Natural killer cell treated with Interleukin-12 subunit alpha and Interleukin-12 subunit beta and Interleukin-15 and Interleukin-18, amount 100 ng/mL, for 72 hours (primary cell): ENCODE measurements around the gene OXER1. TPM values are rescaled to one million over a fixed set of nuclear protein-coding genes. Genes with fewer than 3 reads are reported as not detected.
A peak's percentile ranks its signal among the peaks of the same experiment; 100 is the strongest.

ENCODE experiments used
- ATAC-seq, 2 donors: fragments of 150-1000 bp; cut with Tn5 transposase in 1 of 2; sonication (Bioruptor Pico), chemical (Tn5 transposase) in 1 of 2; 2 replicates each; pipeline ENCODE4 v1.10.0; 2021
- DNase-seq: peaks from one replicate; pipeline ENCODE4 v3.0.0; 2022; ENCODE audit warnings: low spot score
- H3K27ac Mint-ChIP-seq, 2 donors: 1 replicate in 1 of 2; 2 replicates in 1 of 2; pipeline ENCODE4 v1.8.0; 2022; ENCODE audit warnings: mixed read lengths in 2 of 2, mild to moderate bottlenecking in 1 of 2, moderate library complexity in 1 of 2
- H3K27me3 Mint-ChIP-seq, 2 donors: 1 replicate in 1 of 2; 2 replicates in 1 of 2; pipeline ENCODE4 v1.8.0; 2022; ENCODE audit warnings: mixed read lengths in 2 of 2
- H3K36me3 Mint-ChIP-seq: one replicate; pipeline ENCODE4 v1.8.0; 2022; ENCODE audit warnings: mixed read lengths
- H3K4me1 Mint-ChIP-seq, 2 donors: 1 replicate in 1 of 2; 2 replicates in 1 of 2; pipeline ENCODE4 v1.8.0; 2022; ENCODE audit warnings: low read depth in 2 of 2, mixed read lengths in 2 of 2, mild to moderate bottlenecking in 1 of 2
- H3K4me3 Mint-ChIP-seq: one replicate; pipeline ENCODE4 v1.8.0; 2022; ENCODE audit warnings: mixed read lengths
- H3K9me3 Mint-ChIP-seq: 2 replicates; pipeline ENCODE4 v1.8.0; 2022; ENCODE audit warnings: mixed read lengths
- total RNA-seq, 2 donors: library from RNA; stranded (reverse); gene quantifications; one replicate each; pipeline ENCODE4 v1.2.3, GENCODE V29; 2022

The OXER1 gene
- total RNA-seq, 2 donors from 2014 or later = not detected

GRCh38 chr2:42770288-42771131, 6.6 kb upstream of the OXER1 start:
- Mint-ChIP-seq H3K4me3 (no peak overlapping the region), H3K27ac (no peak overlapping the region), H3K4me1 (peaks cover 0 to 3% of the 10 kb centered on the region in 2 donors), H3K27me3 (no peaks in the 10 kb centered on the region), H3K36me3 (no peaks in the 10 kb centered on the region), H3K9me3 (no peaks in the 10 kb centered on the region)
- ATAC-seq (peak; percentile 41 to 72), DNase-seq (no peak)

DNA sequence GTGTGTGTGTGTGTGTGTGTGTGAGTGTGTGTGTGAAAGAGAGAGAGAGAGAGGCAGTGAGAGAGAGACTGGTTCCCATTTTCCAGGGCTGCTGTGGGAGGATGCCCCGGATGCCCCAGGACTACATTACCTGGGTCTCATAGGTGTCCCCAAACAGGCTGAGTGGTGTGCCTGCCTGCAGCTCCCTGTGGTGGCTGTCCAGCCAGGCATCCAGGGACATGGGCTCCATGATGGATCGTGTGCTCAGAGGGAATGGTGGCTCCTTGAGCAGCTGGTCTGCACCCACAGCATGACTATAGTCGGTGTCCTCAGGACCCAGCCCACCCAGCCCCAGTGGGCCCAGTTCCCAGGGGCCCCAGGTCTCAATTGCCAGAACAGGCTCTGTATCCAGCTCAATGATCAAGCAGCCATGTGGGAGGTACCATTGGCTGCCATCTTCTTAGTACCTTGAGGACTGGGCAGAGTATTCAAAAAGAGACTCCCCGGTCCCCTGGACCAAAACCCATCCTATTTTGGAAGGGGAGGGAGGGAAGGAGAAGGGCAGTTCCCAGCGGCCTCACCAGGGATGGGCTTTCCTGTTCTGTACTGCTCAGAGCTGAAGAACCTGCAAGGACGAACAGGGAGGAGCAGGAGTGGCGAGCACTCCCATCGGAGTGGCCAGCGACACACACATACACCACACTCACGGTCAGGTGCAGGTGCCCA, 5.8 kb upstream of the OXER1 start:
- peak in 1 of 2 donors; percentile 33 for ATAC-seq

DNA sequence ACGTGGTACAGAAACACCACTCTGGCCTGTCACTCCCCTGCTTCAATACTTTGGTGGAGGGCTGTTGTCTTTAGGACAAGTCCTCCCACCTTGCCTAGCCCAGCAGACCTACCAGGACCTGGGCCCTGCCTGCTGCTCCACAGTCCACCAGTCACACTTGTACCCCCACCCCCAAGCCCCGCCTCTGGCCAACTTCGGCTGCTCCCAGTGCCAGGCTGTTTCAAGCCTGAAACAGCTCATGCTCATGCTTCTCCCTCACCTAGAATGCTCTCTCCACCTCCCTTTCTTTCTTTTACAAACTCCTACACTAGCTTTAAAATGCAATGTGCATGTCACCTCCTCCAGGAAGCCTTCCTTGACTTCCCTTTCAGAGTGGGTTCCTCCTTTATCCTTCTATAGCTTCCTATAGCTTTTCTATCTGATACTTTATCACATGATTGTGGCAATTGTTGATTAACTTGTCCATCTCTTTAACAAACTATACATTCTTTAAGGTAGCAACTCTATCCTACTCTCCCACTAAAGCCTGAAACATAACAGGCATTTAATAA, 4.8 kb upstream of the OXER1 start:
- H3K27ac Mint-ChIP-seq = no peak overlapping the region
- H3K36me3 Mint-ChIP-seq = no peaks in the 10 kb centered on the region
- H3K9me3 Mint-ChIP-seq = no peaks in the 10 kb centered on the region
- DNase-seq (no peak), ATAC-seq (no peak)
- H3K4me1 Mint-ChIP-seq = no peaks in the 10 kb centered on the region
- H3K4me3 Mint-ChIP-seq = no peak overlapping the region
- H3K27me3 Mint-ChIP-seq = no peaks in the 10 kb centered on the region

More for the DNA sequence above, 5.8 kb upstream of the OXER1 start:
- Mint-ChIP-seq H3K36me3 (no peaks in the 10 kb centered on the region), H3K27me3 (no peaks in the 10 kb centered on the region), H3K4me3 (no peak overlapping the region), H3K9me3 (no peaks in the 10 kb centered on the region), H3K4me1 (no peaks in the 10 kb centered on the region), H3K27ac (no peak overlapping the region)
- DNase-seq = no peak

DNA sequence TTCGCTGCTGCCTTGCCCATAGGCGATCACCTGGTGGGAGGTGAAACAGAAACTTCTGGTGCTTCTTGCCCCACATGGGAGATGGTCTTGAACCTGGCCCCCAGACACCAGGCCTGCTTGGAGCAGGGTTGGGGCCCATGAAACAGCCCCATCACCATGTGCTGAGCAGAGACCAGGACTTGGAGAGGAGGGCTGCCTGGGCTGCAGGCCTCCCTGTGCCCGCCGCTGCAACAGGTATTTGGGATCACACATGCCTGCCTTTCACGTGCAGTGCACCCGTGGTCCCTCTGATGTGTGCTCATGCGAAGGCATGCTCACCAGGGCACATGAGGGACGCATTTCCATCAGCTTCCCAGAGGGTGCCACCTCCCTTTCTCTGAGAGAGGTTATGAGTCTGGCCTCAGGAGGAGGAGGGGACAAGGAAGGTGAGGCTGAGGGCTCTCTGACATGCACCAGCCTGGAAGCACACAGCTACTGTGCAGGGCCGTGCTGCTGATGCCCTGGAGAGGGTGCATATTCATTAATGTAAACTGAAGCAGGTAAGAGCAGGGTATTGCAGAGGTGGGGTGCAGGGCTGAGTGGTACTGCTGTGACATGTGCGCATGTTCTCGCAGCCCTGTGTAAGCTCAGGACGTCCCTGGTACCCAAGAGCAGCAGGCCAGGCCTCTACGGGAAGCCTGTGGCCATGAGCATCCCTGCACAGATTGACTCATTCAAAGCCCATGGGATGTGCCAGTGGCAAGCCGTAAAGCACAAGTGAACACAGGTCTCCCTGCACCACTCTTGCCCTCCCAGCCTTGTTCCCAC, 4.2 kb upstream of the OXER1 start:
- no peak overlapping the region for H3K4me3 Mint-ChIP-seq
- no peaks in the 10 kb centered on the region for H3K36me3 Mint-ChIP-seq
- H3K27ac Mint-ChIP-seq = no peak overlapping the region

DNA sequence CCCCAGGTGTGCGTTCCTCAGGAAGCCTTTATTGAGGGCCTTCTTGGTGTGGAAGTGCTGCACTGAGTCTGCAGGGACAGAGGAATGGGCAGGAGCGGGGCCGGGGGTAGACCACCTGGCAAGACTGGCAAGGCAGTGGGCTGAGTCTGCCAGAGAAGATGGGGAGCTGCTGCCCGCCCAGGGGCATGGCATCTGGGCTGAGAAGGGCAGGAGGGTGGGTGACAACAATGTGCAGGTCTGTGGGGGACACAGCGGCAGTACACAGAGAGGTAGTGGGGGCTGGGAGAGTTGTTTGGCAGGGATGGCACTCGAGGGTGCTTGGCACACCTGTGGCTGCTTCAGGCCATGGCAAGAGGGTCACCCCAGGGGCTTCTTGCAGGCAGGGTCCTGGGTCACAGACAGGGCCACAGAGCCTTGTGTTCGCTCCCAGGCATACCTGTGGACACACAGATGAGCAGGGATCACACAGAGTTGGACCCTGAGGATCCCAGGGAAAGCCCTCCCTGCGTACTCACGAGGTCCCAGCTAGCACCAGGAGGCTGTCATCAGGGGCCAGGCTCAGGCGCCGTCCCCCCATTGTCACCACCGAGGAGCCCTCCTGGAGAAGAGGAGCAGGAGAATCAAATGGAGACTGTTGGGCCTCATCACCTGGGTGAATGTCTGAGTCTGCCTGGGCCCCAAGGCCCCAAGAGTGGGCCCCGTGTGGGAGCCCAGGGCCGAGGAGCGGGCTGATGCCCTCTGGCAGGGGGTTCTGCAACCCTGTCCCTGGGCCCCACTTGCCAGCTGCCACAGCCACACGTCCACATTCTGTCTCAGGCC, 3.4 kb upstream of the OXER1 start:
- Mint-ChIP-seq H3K4me1 (no peaks in the 10 kb centered on the region), H3K36me3 (no peaks in the 10 kb centered on the region), H3K4me3 (no peak overlapping the region), H3K27ac (no peak overlapping the region), H3K27me3 (no peaks in the 10 kb centered on the region), H3K9me3 (no peaks in the 10 kb centered on the region)
- no peak for DNase-seq
- no peak for ATAC-seq

More for the DNA sequence above, 4.2 kb upstream of the OXER1 start:
- no peaks in the 10 kb centered on the region for H3K27me3 Mint-ChIP-seq
- H3K4me1 Mint-ChIP-seq = no peaks in the 10 kb centered on the region
- ATAC-seq = no peak
- no peak for DNase-seq
- H3K9me3 Mint-ChIP-seq = no peaks in the 10 kb centered on the region

DNA sequence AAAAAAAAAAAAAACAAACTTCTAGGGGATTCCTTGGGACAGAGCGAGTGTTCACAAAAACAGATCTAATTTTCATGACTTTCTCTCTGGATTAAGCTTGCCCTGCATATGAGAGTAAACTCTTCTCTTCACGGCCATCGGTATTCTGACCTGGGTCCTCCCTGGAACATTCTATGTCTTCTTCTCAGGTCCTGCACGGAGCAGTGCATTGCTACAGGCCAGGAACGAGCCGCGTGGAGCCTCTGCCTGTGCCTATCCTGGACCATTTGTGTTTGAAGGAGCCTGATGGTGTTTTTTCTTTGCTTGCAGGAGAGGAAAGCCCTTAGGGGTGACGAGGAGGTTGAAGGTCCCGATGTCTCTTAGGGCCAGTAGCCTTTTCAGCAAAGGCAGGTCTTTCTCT, 1.8 kb upstream of the OXER1 start:
- Mint-ChIP-seq H3K4me1 (no peaks in the 10 kb centered on the region), H3K27me3 (no peaks in the 10 kb centered on the region), H3K27ac (no peak overlapping the region), H3K36me3 (no peaks in the 10 kb centered on the region), H3K4me3 (no peak overlapping the region), H3K9me3 (no peaks in the 10 kb centered on the region)
- ATAC-seq = no peak
- no peak for DNase-seq

- no peak for ATAC-seq
- H3K4me1 Mint-ChIP-seq = no peaks in the 10 kb centered on the region
- DNase-seq = no peak
- no peaks in the 10 kb centered on the region for H3K9me3 Mint-ChIP-seq
- no peak overlapping the region for H3K4me3 Mint-ChIP-seq
- no peaks in the 10 kb centered on the region for H3K36me3 Mint-ChIP-seq
- H3K27ac Mint-ChIP-seq = no peak overlapping the region
- no peaks in the 10 kb centered on the region for H3K27me3 Mint-ChIP-seq
Measured at GRCh38 chr2:42764901-42765300, 966 bp upstream of the OXER1 start.

DNA sequence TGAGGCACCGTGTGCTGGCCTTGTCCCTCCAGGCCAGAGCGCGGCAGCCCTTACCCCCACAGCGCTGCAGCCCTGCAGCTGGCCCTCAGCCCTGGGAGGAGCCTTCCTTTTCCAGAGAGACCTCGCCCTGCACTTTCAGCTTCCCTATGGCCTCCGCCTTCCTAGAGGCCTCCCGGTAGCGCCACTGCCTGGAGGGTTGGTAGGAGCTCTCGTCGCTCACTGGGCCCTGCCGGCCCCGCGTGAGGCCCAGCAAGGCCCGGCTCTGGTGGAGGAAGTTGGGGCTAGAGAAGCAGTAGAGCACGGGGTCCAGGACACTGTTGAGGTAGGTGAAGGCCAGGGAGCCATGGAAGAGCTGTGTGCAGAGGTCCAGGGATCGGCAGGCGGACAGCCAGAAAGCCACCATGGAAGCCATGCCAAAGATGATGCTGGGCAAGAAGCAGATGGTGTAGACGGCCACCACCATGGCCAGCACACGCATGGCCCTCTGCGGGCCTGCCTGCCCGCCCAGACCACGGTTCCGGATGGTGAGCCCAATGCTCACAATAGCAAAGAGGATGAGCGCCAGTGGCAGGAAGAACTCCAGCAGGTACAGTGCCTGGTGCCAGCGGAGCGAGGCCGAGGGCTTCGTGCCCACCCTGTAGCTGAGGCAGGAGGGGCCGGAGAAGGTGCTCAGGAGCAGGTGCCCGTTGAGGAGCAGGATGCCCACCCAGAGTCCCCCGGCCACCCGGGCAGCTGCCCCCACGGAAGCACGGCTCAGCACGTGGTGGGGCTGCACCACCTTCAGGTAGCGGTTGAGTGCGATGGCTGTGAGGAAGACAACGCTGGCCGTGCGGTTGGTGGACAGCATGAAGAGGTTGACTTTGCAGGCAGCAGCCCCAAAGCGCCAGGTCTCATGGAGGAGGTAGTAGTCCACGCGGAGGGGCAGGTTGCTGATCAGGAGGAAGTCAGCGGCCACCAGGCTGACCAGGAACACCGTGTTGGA, 821 bp downstream of the OXER1 start:
- H3K36me3 Mint-ChIP-seq = no peaks in the 10 kb centered on the region
- peak overlapping the region in 1 of 2 donors; percentile 54 for H3K27ac Mint-ChIP-seq
- ATAC-seq = no peak

GRCh38 chr2:42762155-42762554, 1.8 kb downstream of the OXER1 start:
- Mint-ChIP-seq H3K36me3 (no peaks in the 10 kb centered on the region), H3K9me3 (no peaks in the 10 kb centered on the region), H3K4me3 (no peak overlapping the region), H3K27ac (no peak overlapping the region), H3K27me3 (no peaks in the 10 kb centered on the region), H3K4me1 (no peaks in the 10 kb centered on the region)
- ATAC-seq (no peak), DNase-seq (no peak)

More for the DNA sequence above, 821 bp downstream of the OXER1 start:
- H3K9me3 Mint-ChIP-seq = no peaks in the 10 kb centered on the region
- H3K4me1 Mint-ChIP-seq = no peaks in the 10 kb centered on the region
- peak overlapping the region; percentile 61 for H3K4me3 Mint-ChIP-seq
- no peaks in the 10 kb centered on the region for H3K27me3 Mint-ChIP-seq
- DNase-seq = no peak

GRCh38 chr2:42761554-42761953, 2.4 kb downstream of the OXER1 start:
- Mint-ChIP-seq H3K27ac (peak overlapping the region in 1 of 2 donors; percentile 34), H3K27me3 (no peaks in the 10 kb centered on the region), H3K4me1 (no peaks in the 10 kb centered on the region), H3K4me3 (peak overlapping the region; percentile 10), H3K36me3 (no peaks in the 10 kb centered on the region), H3K9me3 (no peaks in the 10 kb centered on the region)
- no peak for ATAC-seq
- no peak for DNase-seq

- Mint-ChIP-seq H3K4me1 (peaks cover 3 to 10% of the 10 kb centered on the region in 2 donors), H3K4me3 (no peak overlapping the region), H3K27ac (no peak overlapping the region), H3K36me3 (no peaks in the 10 kb centered on the region), H3K27me3 (no peaks in the 10 kb centered on the region), H3K9me3 (no peaks in the 10 kb centered on the region)
- ATAC-seq (no peak), DNase-seq (no peak)
Measured at GRCh38 chr2:42758751-42759150, 5.2 kb downstream of the OXER1 start.
